ENCODE measurements around the gene SPATA2L. TPM values are rescaled to one million over a fixed set of nuclear protein-coding genes. Genes with fewer than 3 reads are reported as not detected.

SPATA2L gene
- total and polyA plus RNA-seq, 2 of the 8 experiments (the other 6 are each of a cell fraction or from before 2014, with no cell fraction given) = 9.3 to 12.5 TPM

DNA sequence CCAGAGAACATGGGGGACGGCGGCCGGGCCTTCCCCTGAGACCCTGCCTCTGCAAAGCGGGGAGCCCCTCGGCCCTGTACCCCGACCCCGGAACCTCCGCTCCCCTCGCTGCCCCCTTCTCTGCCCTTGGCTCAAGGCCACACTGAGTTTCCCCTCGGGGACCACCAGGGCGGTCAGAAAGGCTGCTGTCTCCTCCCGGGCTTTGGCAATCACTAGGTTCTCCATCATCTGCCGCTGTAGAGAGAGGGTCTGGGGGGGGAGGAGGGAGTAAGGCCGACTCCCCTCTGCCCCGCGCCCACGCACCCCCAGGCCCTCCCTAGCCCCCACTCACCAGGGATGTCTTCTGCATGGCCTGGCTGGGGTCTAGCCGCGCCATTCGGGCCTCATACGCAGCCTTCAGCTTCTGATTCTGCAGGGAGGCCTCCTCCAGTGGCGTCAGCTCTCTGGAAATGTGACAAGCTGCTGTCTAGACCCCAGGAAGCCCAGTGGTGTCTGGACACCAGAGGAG is 10.8 kb upstream of the SPATA2L start:
- Histone ChIP-seq H3K4me1 (replicated peaks in 1 of 4; ENCODE audit: control insufficient read depth in 3 of 4, insufficient read depth in 4 of 4, low read length in 3 of 4) (peaks cover 0 to 14% (median 11%) of the 10 kb centered on the region in 4 experiments; a peak in 6 of 7 replicates), H2BK5ac (ENCODE audit: low read depth, low read length) (0 out of 2 replicates have a peak overlapping the region, but pooled peaks have one; percentile 44), H3K4me3 (ENCODE audit: extremely low read depth in 1 of 4, insufficient read depth in 2 of 4, low read depth in 3 of 4, low read length in 4 of 4) (peak overlapping the region; percentile 73 to 91 (median 78)), H2BK12ac (ENCODE audit: low read depth, low read length) (no peak overlapping the region), H3K27ac (ENCODE audit: low read depth, low read length) (no peak overlapping the region), H3K36me3 (ENCODE audit: control insufficient read depth in 2 of 4, insufficient read depth in 4 of 4, low read length in 3 of 4) (peaks cover 0 to 10% (median 5%) of the 10 kb centered on the region in 4 experiments; a peak in 3 of 8 replicates), H3K79me1 (ENCODE audit: low read depth, low read length) (0 out of 2 replicates have a peak, but pooled peaks cover 2% of the 10 kb centered on the region), H2BK120ac (replicated peaks; ENCODE audit: low read depth, low read length) (no peak overlapping the region), H2AFZ (ENCODE audit: low read length) (no peak overlapping the region), H3K14ac (ENCODE audit: insufficient read length) (no peak overlapping the region), H4K5ac (ENCODE audit: insufficient read length, low read depth, low read length) (no peak overlapping the region), H3K27me3 (replicated peaks in 1 of 4; ENCODE audit: control insufficient read depth in 3 of 4, extremely low read depth in 1 of 4, insufficient read depth in 3 of 4, low read length in 3 of 4) (peaks cover 0 to 6% (median 1%) of the 10 kb centered on the region in 4 experiments; a peak in 4 of 7 replicates), H4K8ac (ENCODE audit: extremely low read depth, insufficient read depth, low read length) (peak overlapping the region; percentile 97; the same call in 1 of the 2 replicates), H3K23me2 (ENCODE audit: low read depth, low read length) (peaks cover 3% of the 10 kb centered on the region; the same call in 1 of the 2 replicates), H2BK15ac (ENCODE audit: low read length) (no peak overlapping the region), H3K18ac (ENCODE audit: extremely low read depth, low read length) (no peak overlapping the region), H4K20me1 (replicated peaks in 1 of 2; ENCODE audit: control insufficient read depth in 1 of 2, insufficient read depth in 2 of 2, low read length in 2 of 2) (peaks cover 4 to 7% of the 10 kb centered on the region in 2 experiments), H2AK5ac (ENCODE audit: low read depth, low read length) (no peak overlapping the region), H3K23ac (ENCODE audit: insufficient read length) (no peak overlapping the region), H3K9me3 (ENCODE audit: insufficient read depth in 2 of 2, low read depth in 1 of 2, low read length in 1 of 2) (no peaks in the 10 kb centered on the region), H2BK20ac (ENCODE audit: low read length) (no peak overlapping the region), H3K9ac (replicated peaks in 1 of 4; ENCODE audit: extremely low read depth in 1 of 4, low read depth in 3 of 4, low read length in 3 of 4) (peak overlapping the region; percentile 8 to 83 (median 68); a peak in 6 of 7 replicates), H3K56ac (replicated peaks; ENCODE audit: insufficient read length, low read depth, low read length) (no peak overlapping the region), H3K4ac (replicated peaks; ENCODE audit: insufficient read length, low read depth, low read length) (no peak overlapping the region), H3K79me2 (ENCODE audit: control insufficient read depth in 1 of 2, insufficient read depth in 2 of 2, low read length in 2 of 2) (no peaks in the 10 kb centered on the region), H4K91ac (replicated peaks; ENCODE audit: insufficient read length, low read length) (no peak overlapping the region), H3K4me2 (ENCODE audit: insufficient read depth in 1 of 2, low read depth in 2 of 2, low read length in 2 of 2) (peak overlapping the region; percentile 58 to 72)
- TF ChIP-seq YY1 (IDR thresholded peaks at IDR 0.05; ENCODE audit: low read depth, low read length) (no peak), SIX5 (IDR thresholded peaks at IDR 0.05; ENCODE audit: low read depth, low read length) (no peak), POLR2AphosphoS5 (IDR thresholded peaks at IDR 0.05; ENCODE audit: low read depth, low read length) (no peak), SP2 (IDR thresholded peaks at IDR 0.05; ENCODE audit: low read length) (no peak)
- TF ChIP-seq, protein P1, sequence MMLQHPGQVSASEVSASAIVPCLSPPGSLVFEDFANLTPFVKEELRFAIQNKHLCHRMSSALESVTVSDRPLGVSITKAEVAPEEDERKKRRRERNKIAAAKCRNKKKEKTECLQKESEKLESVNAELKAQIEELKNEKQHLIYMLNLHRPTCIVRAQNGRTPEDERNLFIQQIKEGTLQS (IDR thresholded peaks at IDR 0.05; ENCODE audit: insufficient read depth, low read depth, low read length) = no peak
- TF ChIP-seq, protein P2, sequence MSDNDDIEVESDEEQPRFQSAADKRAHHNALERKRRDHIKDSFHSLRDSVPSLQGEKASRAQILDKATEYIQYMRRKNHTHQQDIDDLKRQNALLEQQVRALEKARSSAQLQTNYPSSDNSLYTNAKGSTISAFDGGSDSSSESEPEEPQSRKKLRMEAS (IDR thresholded peaks at IDR 0.05) = no peak
- ChIA-PET POLR2A (ENCODE audit: partially characterized antibody) (interaction anchor here (0.6 to 16.7 kb wide), 7 partner anchors 5 to 213 kb away, joined by 3 to 193 read pairs (median 4); partner anchors contain the start of genes SPATA2L and VPS9D1), CTCF (ENCODE audit: partially characterized antibody) (interaction anchor here (6.2 kb wide), 1 partner anchor 12 kb away, joined by 36 read pairs; the partner anchor contains the start of gene SPATA2L)
- no peak for DNase-seq (ENCODE audit: low read depth in 1 of 2, low spot score in 2 of 2)
- FAIRE-seq = no peak
- 26% methylated on average over 11 of the region's 22 CpGs; no CpG with 5 or more reads in 1 of the 2 experiments for whole genome bisulfite sequencing, 2 experiments (ENCODE audit: extremely low coverage in 1 of 2, insufficient coverage in 1 of 2, insufficient read length in 1 of 2, insufficient replicate concordance in 2 of 2, low coverage in 1 of 2, low lambda C conversion rate in 2 of 2, missing lambda C conversion rate in 1 of 2)

Data from H1 (cell line).